ENCODE measurements around the gene FUCA1. TPM values are rescaled to one million over a fixed set of nuclear protein-coding genes. Genes with fewer than 3 reads are reported as not detected.

FUCA1 gene
- total RNA-seq, 2 experiments from 2014 or later: 5.6 to 6.5 TPM

DNA sequence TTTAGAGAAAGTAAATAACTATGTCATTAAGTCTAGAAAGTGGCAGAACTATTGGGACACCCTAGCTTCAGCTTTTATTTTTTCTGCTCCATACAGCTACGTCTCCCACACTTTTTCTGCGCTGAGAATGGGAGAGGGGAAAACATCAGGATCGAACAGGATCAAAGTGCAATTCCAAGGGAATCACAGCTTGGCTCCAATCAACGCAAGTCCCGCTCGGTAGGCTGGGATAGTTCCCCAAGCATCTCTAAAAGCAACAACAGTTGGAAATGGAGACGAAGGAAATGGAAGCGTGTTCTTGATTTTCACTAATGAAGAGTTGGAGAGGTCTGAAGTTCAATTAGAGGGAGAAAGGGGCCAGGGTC is 43.4 kb downstream of the FUCA1 start:
- H3K4me1 Mint-ChIP-seq: peaks cover 20% of the 10 kb centered on the region
- ATAC-seq: no peak
- H3K9me3 Mint-ChIP-seq (ENCODE audit: low read depth): no peaks in the 10 kb centered on the region
- DNase-seq: no peak
- H3K4me3 Mint-ChIP-seq: peak overlapping the region; percentile 93
- H3K27me3 Mint-ChIP-seq: no peaks in the 10 kb centered on the region
- peak overlapping the region; percentile 94 for H3K27ac Mint-ChIP-seq
- no peaks in the 10 kb centered on the region for H3K36me3 Mint-ChIP-seq
- CTCF ChIA-PET: interaction anchor here (0.8 to 8.5 kb wide), 9 partner anchors 9 to 124 kb away, joined by 3 to 62 read pairs (median 4); partner anchors contain the start of genes FUCA1 and PITHD1

DNA sequence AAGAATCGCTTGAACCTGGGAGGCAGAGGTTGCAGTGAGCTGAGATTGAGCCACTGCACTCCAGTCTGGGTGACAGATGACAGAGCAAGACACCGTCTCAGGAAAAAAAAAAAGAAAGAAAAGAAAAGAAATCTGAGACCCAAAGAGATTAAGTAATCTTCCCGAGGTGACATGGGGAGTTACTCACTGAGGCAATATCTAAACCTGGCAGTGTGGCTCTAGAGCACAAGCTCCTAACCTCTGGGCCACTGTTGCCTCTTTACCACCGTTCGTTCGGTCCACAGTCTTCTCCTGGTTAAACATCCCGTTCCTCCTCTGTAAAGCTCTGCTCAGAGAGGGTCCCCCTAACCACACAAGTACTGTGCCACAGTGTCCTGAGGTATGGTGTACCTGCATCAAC is 44.3 kb downstream of the FUCA1 start:
- CTCF ChIA-PET: interaction anchor here (1.4 to 8.5 kb wide), 4 partner anchors 13 to 187 kb away, joined by 4 to 62 read pairs (median 8); no protein-coding TSS in a partner anchor
- H3K4me3 Mint-ChIP-seq: peak overlapping the region; percentile 93
- no peaks in the 10 kb centered on the region for H3K36me3 Mint-ChIP-seq
- no peaks in the 10 kb centered on the region for H3K9me3 Mint-ChIP-seq (ENCODE audit: low read depth)
- ATAC-seq (no peak), DNase-seq (no peak)
- H3K27me3 Mint-ChIP-seq: no peaks in the 10 kb centered on the region
- H3K27ac Mint-ChIP-seq: no peak overlapping the region
- H3K4me1 Mint-ChIP-seq: peaks cover 20% of the 10 kb centered on the region

DNA sequence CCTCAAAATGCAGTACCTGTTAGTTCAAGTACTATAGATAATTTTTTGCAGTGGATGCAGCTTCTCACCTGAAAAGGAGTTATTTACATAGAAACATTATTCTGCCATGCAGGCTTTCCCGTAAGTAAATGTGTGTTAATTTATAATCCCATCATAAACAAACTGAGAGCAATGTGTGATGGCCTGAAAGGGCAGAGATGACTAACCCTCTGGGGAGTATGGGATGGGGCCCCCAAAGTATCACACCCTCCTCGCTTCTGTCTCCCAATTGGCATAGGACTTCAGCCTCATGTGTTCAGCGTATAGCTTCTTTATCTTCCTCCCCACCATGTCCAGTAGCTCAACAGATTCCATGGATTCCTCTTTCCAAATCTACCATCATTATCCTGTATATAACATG is 50.5 kb downstream of the FUCA1 start:
- no peaks in the 10 kb centered on the region for H3K27me3 Mint-ChIP-seq
- ATAC-seq (no peak), DNase-seq (no peak)
- H3K4me3 Mint-ChIP-seq: no peak overlapping the region
- CTCF ChIA-PET: interaction anchor here (1.0 to 1.5 kb wide), 2 partner anchors 18 to 99 kb away, joined by 4 to 5 read pairs; no protein-coding TSS in a partner anchor
- peaks cover 10% of the 10 kb centered on the region for H3K4me1 Mint-ChIP-seq
- H3K36me3 Mint-ChIP-seq: peaks cover 2% of the 10 kb centered on the region
- H3K27ac Mint-ChIP-seq: no peak overlapping the region
- no peaks in the 10 kb centered on the region for H3K9me3 Mint-ChIP-seq (ENCODE audit: low read depth)

DNA sequence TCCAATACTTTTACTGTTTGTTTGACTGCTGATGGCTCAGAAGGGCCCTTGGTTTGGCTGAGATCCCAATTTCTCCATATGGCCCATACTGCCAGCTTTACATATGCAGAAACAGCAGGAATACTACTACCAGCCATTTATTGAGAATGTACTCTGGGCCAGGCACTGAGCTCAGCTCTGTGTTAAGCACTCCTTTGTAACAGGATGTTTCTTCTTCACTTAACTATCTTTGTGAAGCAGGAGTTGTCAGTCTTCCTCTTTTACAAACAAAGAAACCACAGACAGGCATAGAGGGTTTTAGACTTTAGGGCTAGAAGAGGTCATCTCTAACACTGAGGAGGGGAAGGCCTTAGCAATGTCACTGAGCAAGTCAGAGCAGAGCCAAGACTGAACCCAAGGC is 51.2 kb downstream of the FUCA1 start:
- H3K4me1 Mint-ChIP-seq: peaks cover 10% of the 10 kb centered on the region
- DNase-seq (no peak), ATAC-seq (no peak)
- peaks cover 2% of the 10 kb centered on the region for H3K36me3 Mint-ChIP-seq
- H3K4me3 Mint-ChIP-seq: no peak overlapping the region
- CTCF ChIA-PET: interaction anchor here (0.6 kb wide), 1 partner anchor 32 kb away, joined by 3 read pairs; no protein-coding TSS in a partner anchor
- no peaks in the 10 kb centered on the region for H3K27me3 Mint-ChIP-seq
- H3K9me3 Mint-ChIP-seq (ENCODE audit: low read depth): no peaks in the 10 kb centered on the region
- H3K27ac Mint-ChIP-seq: no peak overlapping the region

DNA sequence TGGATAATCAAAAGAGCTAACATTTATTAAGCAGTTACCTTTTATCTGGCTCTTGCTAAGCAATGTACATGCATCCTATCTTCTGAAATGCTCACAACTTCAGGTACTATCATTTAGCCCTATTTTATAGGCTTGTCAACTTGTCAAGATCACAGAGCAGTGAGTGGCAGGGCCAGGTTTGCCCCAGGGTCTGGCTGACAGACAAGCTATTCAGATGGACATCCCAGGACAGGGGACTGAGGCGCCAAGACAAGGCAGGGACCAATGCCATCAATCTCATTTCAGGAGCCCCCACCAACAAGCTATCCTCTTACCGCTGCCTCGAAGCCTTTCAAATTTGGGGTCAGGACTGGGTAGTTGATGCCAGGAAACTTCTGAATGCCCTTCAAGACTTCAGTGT is 51.7 kb downstream of the FUCA1 start:
- H3K4me1 Mint-ChIP-seq: peaks cover 10% of the 10 kb centered on the region
- H3K4me3 Mint-ChIP-seq: no peak overlapping the region
- H3K36me3 Mint-ChIP-seq: peaks cover 2% of the 10 kb centered on the region
- CTCF ChIA-PET: interaction anchor here (0.9 to 1.1 kb wide), 2 partner anchors 9 kb away, joined by 3 to 4 read pairs; partner anchors contain the start of gene HMGCL
- DNase-seq: no peak
- ATAC-seq: no peak
- H3K27me3 Mint-ChIP-seq: no peaks in the 10 kb centered on the region
- H3K9me3 Mint-ChIP-seq (ENCODE audit: low read depth): no peaks in the 10 kb centered on the region
- H3K27ac Mint-ChIP-seq: no peak overlapping the region

DNA sequence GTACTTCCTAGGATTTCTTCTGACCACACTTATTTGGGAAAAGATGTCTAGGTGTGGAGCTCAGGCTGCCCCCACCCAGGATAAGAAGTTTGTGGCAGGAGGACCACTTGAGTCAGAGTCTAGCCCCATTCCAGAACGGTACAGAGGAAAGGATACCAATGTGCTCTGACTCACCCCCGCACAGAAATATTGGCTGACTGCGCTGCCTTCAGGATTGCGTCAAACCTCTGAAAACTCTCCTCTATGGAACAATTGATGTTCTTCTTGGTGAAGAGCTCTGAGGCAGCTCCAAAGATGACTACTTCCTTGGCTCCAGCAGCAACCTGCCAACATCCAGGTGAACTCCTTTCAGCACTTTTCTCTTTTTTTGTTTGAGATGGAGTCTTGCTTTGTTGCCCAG is 54.1 kb downstream of the FUCA1 start:
- no peak overlapping the region for H3K27ac Mint-ChIP-seq

DNA sequence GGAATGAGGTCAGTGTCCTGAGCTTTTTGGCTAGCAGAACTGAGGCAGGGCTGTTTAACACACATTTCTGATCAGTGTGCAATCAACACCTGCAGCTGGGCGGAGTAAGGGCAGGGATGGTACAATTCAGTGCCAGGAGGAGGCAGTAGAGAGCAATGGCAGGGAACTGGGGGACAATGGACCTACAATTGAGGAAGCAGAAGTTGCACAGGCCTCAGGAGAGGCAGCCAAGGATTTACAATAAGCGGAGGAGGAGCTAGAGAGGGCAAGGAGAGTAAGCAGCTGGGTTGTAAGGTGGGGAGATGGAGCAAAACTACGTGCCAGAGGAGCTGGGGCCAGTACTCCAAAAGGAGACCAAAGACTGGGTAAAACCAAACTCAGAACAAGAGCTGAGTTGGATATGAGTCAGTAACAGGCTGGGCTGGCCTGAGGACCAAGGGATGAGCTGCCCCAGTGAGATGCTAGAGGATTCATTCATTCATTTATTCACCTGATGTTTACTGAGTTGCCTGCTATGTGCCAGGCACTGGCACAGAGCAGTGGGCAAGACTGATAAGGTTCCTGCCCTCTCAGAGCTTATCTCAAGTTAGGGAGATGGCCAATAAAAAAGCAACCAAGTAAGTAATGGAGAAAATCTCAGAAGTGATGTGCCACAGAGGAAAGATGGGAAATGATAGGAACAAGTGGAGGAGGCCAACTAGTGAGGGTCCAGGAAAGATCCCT is 57.1 kb downstream of the FUCA1 start:
- no peaks in the 10 kb centered on the region for H3K27me3 Mint-ChIP-seq
- no peak overlapping the region for H3K4me3 Mint-ChIP-seq
- H3K36me3 Mint-ChIP-seq: peaks cover 2% of the 10 kb centered on the region
- H3K27ac Mint-ChIP-seq: no peak overlapping the region
- ATAC-seq (peak; percentile 61), DNase-seq (peak; percentile 68)
- H3K4me1 Mint-ChIP-seq: peaks cover 18% of the 10 kb centered on the region
- H3K9me3 Mint-ChIP-seq (ENCODE audit: low read depth): no peaks in the 10 kb centered on the region
- CTCF ChIA-PET: interaction anchor here (0.8 to 7.6 kb wide), 28 partner anchors 8 to 217 kb away, joined by 3 to 62 read pairs (median 6); partner anchors contain the start of genes CNR2, FUCA1, GALE and HMGCL

More for the DNA sequence above, 54.1 kb downstream of the FUCA1 start:
- peaks cover 2% of the 10 kb centered on the region for H3K36me3 Mint-ChIP-seq
- H3K27me3 Mint-ChIP-seq: no peaks in the 10 kb centered on the region
- H3K4me1 Mint-ChIP-seq: peaks cover 19% of the 10 kb centered on the region
- no peak overlapping the region for H3K4me3 Mint-ChIP-seq
- DNase-seq (no peak), ATAC-seq (no peak)
- no peaks in the 10 kb centered on the region for H3K9me3 Mint-ChIP-seq (ENCODE audit: low read depth)
- CTCF ChIA-PET: interaction anchor here (7.6 kb wide), 1 partner anchor 10 kb away, joined by 62 read pairs; the partner anchor contains the start of gene HMGCL

DNA sequence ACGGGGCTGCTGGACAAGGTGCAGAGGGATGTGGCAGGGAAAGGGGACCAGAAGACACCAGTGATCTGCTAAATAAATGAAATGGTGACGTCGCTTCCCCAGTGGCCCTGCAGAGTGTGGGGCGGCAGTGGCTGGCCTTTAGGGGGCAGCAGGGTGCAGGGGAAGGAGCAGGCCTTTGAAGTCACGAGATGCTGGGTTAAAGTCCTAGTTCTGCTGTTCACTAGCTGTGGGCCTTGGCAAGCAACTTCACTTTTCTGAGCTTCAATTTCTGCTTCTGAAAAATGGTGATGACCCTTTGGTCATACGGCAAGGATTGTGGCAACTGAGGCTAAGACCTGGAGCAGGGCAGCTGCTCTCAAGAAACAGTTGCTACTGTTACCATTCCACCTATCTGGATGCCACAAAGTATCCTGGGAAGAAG is 58.3 kb downstream of the FUCA1 start:
- DNase-seq (peak; percentile 91), ATAC-seq (peak; percentile 98)
- Mint-ChIP-seq H3K36me3 (peaks cover 2% of the 10 kb centered on the region), H3K4me1 (peaks cover 18% of the 10 kb centered on the region), H3K27me3 (no peaks in the 10 kb centered on the region), H3K9me3 (ENCODE audit: low read depth) (no peaks in the 10 kb centered on the region), H3K27ac (peak overlapping the region; percentile 33), H3K4me3 (no peak overlapping the region)
- CTCF ChIA-PET: interaction anchor here (0.6 to 7.6 kb wide), 36 partner anchors 9 to 218 kb away, joined by 3 to 62 read pairs (median 5); partner anchors contain the start of genes CNR2, FUCA1, GALE and HMGCL

DNA sequence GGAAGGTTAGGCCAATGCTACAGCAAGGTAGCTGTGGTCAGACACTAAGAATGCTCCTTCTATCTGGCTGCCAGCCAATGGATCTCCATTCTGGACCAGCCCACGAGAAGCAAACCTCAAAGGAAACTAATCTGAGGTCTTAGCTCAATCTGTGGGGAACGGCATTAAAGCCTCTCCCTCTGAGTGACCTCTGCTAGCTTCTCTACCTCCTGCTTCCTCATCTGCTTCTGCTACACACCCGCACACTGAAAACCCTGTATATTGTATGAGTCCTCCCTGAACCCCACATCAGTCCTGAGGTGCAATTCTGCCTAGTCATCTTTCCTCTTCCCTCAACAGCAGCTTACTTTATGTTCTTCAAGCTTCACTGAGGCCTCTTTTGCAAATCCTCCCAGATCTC is 60.6 kb downstream of the FUCA1 start:
- no peaks in the 10 kb centered on the region for H3K27me3 Mint-ChIP-seq
- H3K4me3 Mint-ChIP-seq: no peak overlapping the region
- H3K27ac Mint-ChIP-seq: peak overlapping the region; percentile 16
- H3K36me3 Mint-ChIP-seq: peaks cover 1% of the 10 kb centered on the region
- ATAC-seq: no peak
- CTCF ChIA-PET: interaction anchor here (1.0 to 7.6 kb wide), 6 partner anchors 9 to 109 kb away, joined by 3 to 62 read pairs (median 8); partner anchors contain the start of gene HMGCL
- peaks cover 18% of the 10 kb centered on the region for H3K4me1 Mint-ChIP-seq
- H3K9me3 Mint-ChIP-seq (ENCODE audit: low read depth): no peaks in the 10 kb centered on the region
- no peak for DNase-seq

DNA sequence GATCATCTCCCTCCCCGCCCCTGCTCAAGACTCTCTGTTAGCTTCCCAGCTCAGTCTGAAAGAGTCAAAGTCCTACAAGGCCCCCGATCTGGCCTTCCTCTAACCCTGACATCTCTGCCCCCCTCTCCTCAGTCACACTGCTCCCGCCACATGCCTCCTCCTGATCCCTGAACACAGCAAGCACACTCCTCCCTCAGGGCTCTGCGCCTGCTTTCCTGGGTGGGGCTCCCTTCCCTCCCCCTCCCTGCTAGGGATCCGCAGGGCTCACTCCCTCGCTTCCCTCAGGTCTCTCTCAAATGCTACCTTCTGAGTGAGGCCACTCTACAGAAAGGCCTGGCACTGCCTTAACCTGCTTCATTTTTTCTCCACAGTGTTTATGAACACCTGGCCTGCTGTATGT is 61.8 kb downstream of the FUCA1 start:
- no peak for DNase-seq
- CTCF ChIA-PET: interaction anchor here (0.6 to 2.9 kb wide), 4 partner anchors 45 to 110 kb away, joined by 3 to 22 read pairs (median 4); no protein-coding TSS in a partner anchor
- Mint-ChIP-seq H3K36me3 (peaks cover 1% of the 10 kb centered on the region), H3K27ac (no peak overlapping the region), H3K9me3 (ENCODE audit: low read depth) (no peaks in the 10 kb centered on the region), H3K4me1 (peaks cover 19% of the 10 kb centered on the region), H3K4me3 (no peak overlapping the region), H3K27me3 (no peaks in the 10 kb centered on the region)
- ATAC-seq: no peak

DNA sequence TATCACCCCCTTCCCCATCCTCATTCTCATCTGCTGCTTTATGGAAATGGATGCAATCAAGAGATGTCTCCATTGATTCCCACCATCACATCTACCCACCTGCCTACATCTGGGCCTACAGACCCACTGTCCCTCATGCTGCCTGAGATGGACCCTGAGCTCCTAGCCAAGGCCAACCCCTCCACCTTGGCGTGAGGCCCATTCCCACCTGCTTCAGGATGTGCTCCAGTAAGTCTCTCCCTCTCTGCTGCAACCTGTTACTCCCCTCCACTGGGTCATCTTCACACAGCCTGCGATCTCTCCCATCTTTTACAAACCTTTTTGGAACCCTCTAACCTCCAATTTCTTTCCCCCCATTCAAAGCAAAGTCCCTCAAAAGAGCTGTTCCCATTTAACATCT is 63.1 kb downstream of the FUCA1 start:
- Mint-ChIP-seq H3K4me1 (peaks cover 17% of the 10 kb centered on the region), H3K4me3 (no peak overlapping the region), H3K36me3 (peaks cover 1% of the 10 kb centered on the region), H3K27ac (no peak overlapping the region), H3K9me3 (ENCODE audit: low read depth) (no peaks in the 10 kb centered on the region), H3K27me3 (no peaks in the 10 kb centered on the region)
- DNase-seq (no peak), ATAC-seq (no peak)
- CTCF ChIA-PET: interaction anchor here (0.6 to 0.7 kb wide), 2 partner anchors 50 to 111 kb away, joined by 3 to 4 read pairs; no protein-coding TSS in a partner anchor

DNA sequence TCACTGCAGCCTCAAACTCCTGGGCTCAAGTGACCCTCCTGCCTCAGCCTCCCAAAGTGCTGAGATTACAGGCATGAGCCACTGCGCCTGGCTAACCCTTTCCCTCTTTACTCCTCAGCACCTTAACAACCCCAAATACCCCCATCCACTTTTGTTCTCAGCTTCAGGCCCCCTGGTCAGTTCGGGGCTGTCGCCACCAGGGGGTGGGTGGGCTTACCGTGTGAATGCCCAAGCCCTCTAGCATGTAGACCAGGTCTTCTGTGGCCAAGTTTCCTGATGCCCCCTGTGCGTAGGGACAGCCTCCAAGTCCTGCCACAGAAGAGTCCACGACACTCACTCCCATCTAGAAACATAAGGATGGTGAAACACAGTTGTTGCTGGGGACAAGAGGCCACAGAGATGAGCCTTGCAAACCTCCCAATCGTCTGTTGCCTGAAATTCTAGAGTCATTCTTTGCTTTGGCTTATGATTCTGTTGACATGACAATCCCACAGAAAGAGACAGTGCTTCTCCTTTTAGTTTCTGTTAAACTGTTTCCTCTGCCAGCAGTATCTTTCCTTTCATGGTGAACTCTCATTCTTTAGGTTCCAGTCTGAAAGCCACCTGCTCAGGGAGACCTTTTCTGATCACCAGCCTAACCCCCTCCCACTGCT is 63.8 kb downstream of the FUCA1 start:
- CTCF ChIA-PET: interaction anchor here (0.9 kb wide), 1 partner anchor 32 kb away, joined by 3 read pairs; no protein-coding TSS in a partner anchor
- no peak overlapping the region for H3K4me3 Mint-ChIP-seq

DNA sequence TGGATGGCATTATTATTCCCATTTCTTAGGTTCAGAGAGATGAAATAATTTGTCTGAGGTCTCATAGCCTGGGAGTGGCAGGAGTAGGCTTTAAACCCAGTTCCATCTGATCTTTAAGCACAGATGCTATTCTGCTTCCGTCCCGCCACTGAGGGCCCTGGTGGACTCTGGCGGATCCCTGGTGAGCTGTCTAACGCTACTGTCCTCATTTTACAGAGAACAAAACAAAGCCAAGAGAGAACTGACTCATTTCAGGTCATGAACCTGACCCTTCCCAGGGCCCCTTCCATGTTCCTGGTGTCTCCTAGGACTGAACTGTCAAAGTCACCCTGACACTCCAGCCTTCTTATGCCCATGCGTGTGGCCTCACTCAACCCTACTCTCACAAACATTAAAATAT is 64.4 kb downstream of the FUCA1 start:
- CTCF ChIA-PET: interaction anchor here (0.9 kb wide), 1 partner anchor 32 kb away, joined by 3 read pairs; no protein-coding TSS in a partner anchor
- Mint-ChIP-seq H3K9me3 (ENCODE audit: low read depth) (no peaks in the 10 kb centered on the region), H3K4me3 (no peak overlapping the region), H3K4me1 (peaks cover 21% of the 10 kb centered on the region), H3K36me3 (peaks cover 1% of the 10 kb centered on the region), H3K27me3 (no peaks in the 10 kb centered on the region), H3K27ac (no peak overlapping the region)
- DNase-seq (no peak), ATAC-seq (no peak)

More for the DNA sequence above, 63.8 kb downstream of the FUCA1 start:
- no peak for ATAC-seq
- no peak overlapping the region for H3K27ac Mint-ChIP-seq
- peaks cover 17% of the 10 kb centered on the region for H3K4me1 Mint-ChIP-seq
- H3K9me3 Mint-ChIP-seq (ENCODE audit: low read depth): no peaks in the 10 kb centered on the region
- H3K36me3 Mint-ChIP-seq: peaks cover 1% of the 10 kb centered on the region
- no peak for DNase-seq
- no peaks in the 10 kb centered on the region for H3K27me3 Mint-ChIP-seq
